Naive thymus-derived CD4-positive, alpha-beta T cell (primary cell): ENCODE results near the gene PRKACB. TPM values are rescaled to one million over a fixed set of nuclear protein-coding genes. Genes with fewer than 3 reads are reported as not detected.
A peak's percentile ranks its signal among the peaks of the same experiment; 100 is the strongest.

ENCODE experiments used
- ATAC-seq: fragments of 150-1000 bp; cut with Tn5 transposase; 2 replicates; pipeline ENCODE4 v1.10.0; 2021; ENCODE audit warnings: mild to moderate bottlenecking, moderate library complexity
- CTCF ChIA-PET: fragments of 350-600 bp; sonication (Branson Sonifier 250); formaldehyde crosslinking; loops from one replicate; lab custom pipeline; 2021; ENCODE audit warnings: antibody characterized with exemption; lab: Charles Lee
- POLR2A ChIA-PET: fragments of 350-600 bp; sonication (Branson Sonifier 250); formaldehyde crosslinking; loops from one replicate; lab custom pipeline; 2021; ENCODE audit warnings: antibody characterized with exemption, inconsistent platforms; lab: Charles Lee
- DNase-seq, 9 donors: peaks; one replicate each; pipeline versions ENCODE4 v3.0.0 to v3.0.0-alpha.2; 2020 to 2022; ENCODE audit warnings: mixed read lengths in 1 of 9
- H3K27ac ChIP-seq: one replicate; pipeline ENCODE4 v1.7.0; 2013; ENCODE audit warnings: mild to moderate bottlenecking, low read depth, low read length, moderate library complexity
- H3K27me3 ChIP-seq, 2 donors: one replicate each; pipeline ENCODE4 v1.7.0; 2013; ENCODE audit warnings: low read length in 2 of 2, mild to moderate bottlenecking in 2 of 2, moderate library complexity in 2 of 2; ENCODE audit not compliant: control insufficient read depth in 2 of 2, insufficient read depth in 2 of 2
- H3K36me3 ChIP-seq, 3 experiments: 1 replicate in 2 of 3; 2 replicates in 1 of 3; pipeline ENCODE4 v1.7.0; 2013; ENCODE audit warnings: low read length in 3 of 3, mild to moderate bottlenecking in 3 of 3, moderate library complexity in 1 of 3; ENCODE audit not compliant: insufficient read depth in 3 of 3, control insufficient read depth in 2 of 3
- H3K4me1 ChIP-seq, 2 donors: one replicate each; pipeline ENCODE4 v1.7.0; 2013; ENCODE audit warnings: low read length in 2 of 2, mild to moderate bottlenecking in 2 of 2, moderate library complexity in 1 of 2; ENCODE audit not compliant: control insufficient read depth in 2 of 2, insufficient read depth in 2 of 2
- H3K4me3 ChIP-seq: 2 replicates; pipeline ENCODE4 v1.7.0; 2013; ENCODE audit warnings: mild to moderate bottlenecking, low read length
- H3K9me3 ChIP-seq, 3 experiments: 1 replicate in 2 of 3; 2 replicates in 1 of 3; pipeline ENCODE4 v1.7.0; 2013; ENCODE audit warnings: low read length in 3 of 3; ENCODE audit not compliant: control insufficient read depth in 2 of 3
- H3K27ac Mint-ChIP-seq, 9 donors: one replicate each; pipeline ENCODE4 v1.8.0; 2020 to 2022; ENCODE audit warnings: mixed read lengths in 9 of 9, mild to moderate bottlenecking in 8 of 9, moderate library complexity in 5 of 9, inconsistent platforms in 2 of 9
- H3K27me3 Mint-ChIP-seq, 5 donors: one replicate each; pipeline ENCODE4 v1.8.0; 2021 to 2022; ENCODE audit warnings: mixed read lengths in 5 of 5, mild to moderate bottlenecking in 1 of 5
- H3K36me3 Mint-ChIP-seq, 5 donors: one replicate each; pipeline ENCODE4 v1.8.0; 2020 to 2022; ENCODE audit warnings: mixed read lengths in 5 of 5, mild to moderate bottlenecking in 3 of 5, inconsistent platforms in 1 of 5
- H3K4me1 Mint-ChIP-seq, 7 donors: one replicate each; pipeline ENCODE4 v1.8.0; 2020 to 2022; ENCODE audit warnings: mixed read lengths in 7 of 7, mild to moderate bottlenecking in 3 of 7, inconsistent platforms in 1 of 7
- H3K4me3 Mint-ChIP-seq, 10 donors: one replicate each; pipeline ENCODE4 v1.8.0; 2020 to 2022; ENCODE audit warnings: mild to moderate bottlenecking in 10 of 10, mixed read lengths in 10 of 10, moderate library complexity in 6 of 10, inconsistent platforms in 2 of 10
- H3K9me3 Mint-ChIP-seq, 11 donors: one replicate each; pipeline ENCODE4 v1.8.0; 2020 to 2022; ENCODE audit warnings: mixed read lengths in 11 of 11, mild to moderate bottlenecking in 4 of 11, inconsistent platforms in 1 of 11, moderate library complexity in 1 of 11
- intact Hi-C, 2 donors: fragments of 100-400 bp; cut with micrococcal nuclease; formaldehyde crosslinking; loops; one replicate each; pipeline ENCODE4 v1.15.1; 2023
- polyA plus RNA-seq, 2 donors: library from polyadenylated mRNA; unstranded; fragments of 300-500 nt; fragmentation: Illumina TruSeq; gene quantifications; one replicate each; pipeline ENCODE4 v1.2.3, GENCODE V29; 2021
- total RNA-seq, 6 experiments: library from RNA in 5 of 6; stranded (reverse) in 5 of 6; gene quantifications; 1 replicate in 5 of 6; 2 replicates in 1 of 6; pipeline ENCODE4 v1.2.3 and lab custom pipeline; 2021 to 2026

PRKACB gene
- total and polyA plus RNA-seq, 7 experiments from 2014 or later, result 71.1 to 176 (median 95.0) TPM

- H3K36me3 Mint-ChIP-seq, result peaks cover 8 to 82% (median 73%) of the 10 kb centered on the region in 5 donors
- Histone ChIP-seq H3K4me3 (no peak overlapping the region), H3K27ac (no peak overlapping the region), H3K4me1 (no peaks in the 10 kb centered on the region), H3K27me3 (no peaks in the 10 kb centered on the region), H3K36me3 (peaks cover 14 to 64% (median 16%) of the 10 kb centered on the region in 3 experiments), H3K9me3 (peaks cover 0 to 19% (median 6%) of the 10 kb centered on the region in 3 experiments)
- intact Hi-C loops, result no loop called here
- CTCF ChIA-PET, result no interaction called here
- H3K4me3 Mint-ChIP-seq, result no peak overlapping the region
- no peak for ATAC-seq
- no peak overlapping the region for H3K27ac Mint-ChIP-seq
- peaks cover 0 to 49% (median 27%) of the 10 kb centered on the region in 11 donors for H3K9me3 Mint-ChIP-seq
- POLR2A ChIA-PET, result interaction anchor here (1.2 kb wide), 1 partner anchor 18 kb away, joined by 5 read pairs; no protein-coding TSS in a partner anchor
- DNase-seq, result no peak
- H3K27me3 Mint-ChIP-seq, result no peaks in the 10 kb centered on the region
- H3K4me1 Mint-ChIP-seq, result peaks cover 0 to 9% (median 4%) of the 10 kb centered on the region in 7 donors
Measured at GRCh38 chr1:84192681-84193080, 48.6 kb downstream of the PRKACB start.

- POLR2A ChIA-PET, result no interaction called here
- H3K27ac Mint-ChIP-seq, result no peak overlapping the region
- no peak for ATAC-seq
Measured at GRCh38 chr1:84198832-84199231, 54.8 kb downstream of the PRKACB start.

DNA sequence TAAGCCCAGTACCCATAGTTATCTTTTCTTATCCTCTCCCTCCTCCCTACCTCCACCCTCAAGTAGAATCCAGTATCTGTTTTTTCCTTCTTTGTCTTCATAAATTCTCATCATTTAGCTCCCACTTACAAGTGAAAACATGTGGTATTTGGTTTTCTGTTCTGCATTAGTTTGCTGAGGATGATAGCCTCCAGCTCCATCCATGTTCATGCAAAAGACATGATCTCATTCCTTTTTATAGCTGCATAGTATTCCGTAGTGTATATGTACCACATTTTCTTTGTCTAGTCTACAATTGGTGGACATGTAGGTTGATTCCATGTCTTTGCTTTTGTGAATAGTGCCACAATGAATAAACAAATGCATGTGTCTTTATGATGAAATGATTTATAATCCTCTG, 55.2 kb downstream of the PRKACB start:
- H3K4me3 Mint-ChIP-seq, result no peak overlapping the region
- H3K4me1 Mint-ChIP-seq, result peaks cover 0 to 28% (median 24%) of the 10 kb centered on the region in 7 donors
- ChIA-PET POLR2A (no interaction called here), CTCF (no interaction called here)
- H3K27ac ChIP-seq, result no peak overlapping the region
- no peaks in the 10 kb centered on the region for H3K9me3 ChIP-seq
- intact Hi-C loops, result no loop called here
- DNase-seq (no peak), ATAC-seq (no peak)
- no peaks in the 10 kb centered on the region for H3K4me1 ChIP-seq
- H3K36me3 ChIP-seq, result peaks cover 4 to 49% (median 20%) of the 10 kb centered on the region in 3 experiments
- no peak overlapping the region for H3K4me3 ChIP-seq
- peaks cover 19 to 77% (median 55%) of the 10 kb centered on the region in 5 donors for H3K36me3 Mint-ChIP-seq
- H3K27me3 ChIP-seq, result no peaks in the 10 kb centered on the region
- peaks cover 0 to 10% (median 0%) of the 10 kb centered on the region in 11 donors for H3K9me3 Mint-ChIP-seq
- no peaks in the 10 kb centered on the region for H3K27me3 Mint-ChIP-seq
- H3K27ac Mint-ChIP-seq, result no peak overlapping the region

More at GRCh38 chr1:84198832-84199231, 54.8 kb downstream of the PRKACB start:
- DNase-seq, result no peak
- intact Hi-C loops, result no loop called here
- Histone ChIP-seq H3K27ac (no peak overlapping the region), H3K9me3 (no peaks in the 10 kb centered on the region), H3K27me3 (no peaks in the 10 kb centered on the region), H3K36me3 (peaks cover 4 to 50% (median 20%) of the 10 kb centered on the region in 3 experiments), H3K4me3 (no peak overlapping the region), H3K4me1 (no peaks in the 10 kb centered on the region)
- Mint-ChIP-seq H3K9me3 (peaks cover 0 to 13% (median 3%) of the 10 kb centered on the region in 11 donors), H3K4me3 (no peak overlapping the region), H3K4me1 (peaks cover 0 to 30% (median 27%) of the 10 kb centered on the region in 7 donors), H3K36me3 (peaks cover 19 to 77% (median 57%) of the 10 kb centered on the region in 5 donors), H3K27me3 (no peaks in the 10 kb centered on the region)
- CTCF ChIA-PET, result no interaction called here

DNA sequence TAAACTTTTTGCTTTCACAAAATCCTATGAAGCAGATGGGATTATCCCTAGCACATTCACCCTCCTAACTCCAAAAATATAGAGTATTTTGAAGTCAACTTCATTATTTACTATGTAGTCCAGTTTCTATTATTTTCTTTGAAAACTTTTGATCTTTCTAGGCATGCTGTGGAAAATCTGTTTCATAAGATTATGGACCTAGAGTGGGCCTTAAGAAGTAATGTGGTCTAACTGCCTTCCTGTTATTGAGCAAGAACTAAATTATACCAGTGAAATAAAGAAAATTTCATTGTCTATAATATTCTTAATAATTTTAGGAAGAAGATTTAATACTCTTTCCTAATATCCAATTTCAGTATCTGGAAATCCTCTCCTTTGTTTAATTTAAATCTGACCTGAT, 58.1 kb downstream of the PRKACB start:
- POLR2A ChIA-PET, result no interaction called here
- intact Hi-C loops, result loop anchor here in 1 of 2 donors (2.0 kb wide), 1 partner anchor 13 kb away; no protein-coding TSS in a partner anchor
- Mint-ChIP-seq H3K9me3 (peaks cover 0 to 10% (median 0%) of the 10 kb centered on the region in 11 donors), H3K36me3 (peaks cover 28 to 74% (median 53%) of the 10 kb centered on the region in 5 donors), H3K27ac (peak overlapping the region in 3 of 9 donors; percentile 21 to 59 (median 25)), H3K27me3 (no peaks in the 10 kb centered on the region), H3K4me3 (no peak overlapping the region), H3K4me1 (peaks cover 0 to 40% (median 24%) of the 10 kb centered on the region in 7 donors)
- Histone ChIP-seq H3K27ac (no peak overlapping the region), H3K27me3 (no peaks in the 10 kb centered on the region), H3K4me1 (no peaks in the 10 kb centered on the region), H3K36me3 (peaks cover 4 to 48% (median 15%) of the 10 kb centered on the region in 3 experiments), H3K9me3 (no peaks in the 10 kb centered on the region), H3K4me3 (no peak overlapping the region)
- no peak for DNase-seq
- ATAC-seq, result no peak
- CTCF ChIA-PET, result no interaction called here

GRCh38 chr1:84206375-84206774, 62.3 kb downstream of the PRKACB start:
- DNase-seq, result no peak
- CTCF ChIA-PET, result no interaction called here
- H3K27ac ChIP-seq, result no peak overlapping the region
- peaks cover 0 to 4% (median 0%) of the 10 kb centered on the region in 11 donors for H3K9me3 Mint-ChIP-seq
- peaks cover 0 to 52% (median 36%) of the 10 kb centered on the region in 7 donors for H3K4me1 Mint-ChIP-seq
- H3K27me3 ChIP-seq, result no peaks in the 10 kb centered on the region
- peaks cover 16 to 67% (median 44%) of the 10 kb centered on the region in 5 donors for H3K36me3 Mint-ChIP-seq
- no peaks in the 10 kb centered on the region for H3K27me3 Mint-ChIP-seq
- no peaks in the 10 kb centered on the region for H3K4me1 ChIP-seq
- peak overlapping the region in 2 of 9 donors; percentile 1 to 22 for H3K27ac Mint-ChIP-seq
- H3K36me3 ChIP-seq, result peaks cover 0 to 24% (median 4%) of the 10 kb centered on the region in 3 experiments
- no peaks in the 10 kb centered on the region for H3K9me3 ChIP-seq
- intact Hi-C loops, result loop anchor here in 1 of 2 donors (5.0 kb wide), 1 partner anchor 34 kb away; no protein-coding TSS in a partner anchor
- no peak overlapping the region for H3K4me3 Mint-ChIP-seq
- ATAC-seq, result no peak
- POLR2A ChIA-PET, result no interaction called here
- no peak overlapping the region for H3K4me3 ChIP-seq

DNA sequence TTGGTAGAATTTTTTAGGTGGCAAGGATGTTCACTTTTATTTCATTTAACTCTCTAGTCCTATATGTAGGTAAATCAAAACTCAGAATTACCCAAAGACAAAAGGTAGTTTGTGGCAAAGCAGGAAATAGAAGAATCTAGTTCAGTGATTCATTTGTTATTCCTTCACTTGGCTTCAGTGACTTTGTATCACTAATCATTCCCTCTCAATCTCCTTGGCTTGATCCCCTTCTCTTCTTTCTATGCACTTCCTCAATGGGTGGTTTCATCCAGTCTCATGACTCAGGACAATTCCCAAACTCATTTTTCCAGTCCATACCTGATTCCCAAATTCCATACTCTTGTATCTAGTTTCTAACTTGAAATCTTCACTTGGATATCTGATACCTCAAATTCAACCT, 64.9 kb downstream of the PRKACB start:
- Mint-ChIP-seq H3K9me3 (peaks cover 0 to 4% (median 0%) of the 10 kb centered on the region in 11 donors), H3K27me3 (no peaks in the 10 kb centered on the region), H3K4me1 (peaks cover 4 to 55% (median 38%) of the 10 kb centered on the region in 7 donors), H3K36me3 (peaks cover 16 to 57% (median 49%) of the 10 kb centered on the region in 5 donors), H3K27ac (peak overlapping the region in 6 of 9 donors; percentile 7 to 87 (median 19)), H3K4me3 (no peak overlapping the region)
- ATAC-seq, result no peak
- intact Hi-C loops, result loop anchor here in 1 of 2 donors (5.0 kb wide), 1 partner anchor 37 kb away; no protein-coding TSS in a partner anchor
- Histone ChIP-seq H3K9me3 (no peaks in the 10 kb centered on the region), H3K4me1 (no peaks in the 10 kb centered on the region), H3K4me3 (no peak overlapping the region), H3K27ac (no peak overlapping the region), H3K27me3 (no peaks in the 10 kb centered on the region), H3K36me3 (peaks cover 0 to 15% (median 4%) of the 10 kb centered on the region in 3 experiments)
- DNase-seq, result no peak
- CTCF ChIA-PET, result no interaction called here
- POLR2A ChIA-PET, result no interaction called here
